CD4-positive, alpha-beta memory T cell (primary cell): ENCODE data around the gene HDAC4. TPM values are rescaled to one million over a fixed set of nuclear protein-coding genes. Genes with fewer than 3 reads are reported as not detected.

Source experiments
- CTCF ChIA-PET: fragments of 350-600 bp; sonication (Branson Sonifier 250); formaldehyde crosslinking; loops from one replicate; lab custom pipeline; 2021; ENCODE audit warnings: inconsistent platforms; ENCODE audit not compliant: partially characterized antibody; lab: Charles Lee
- POLR2A ChIA-PET: fragments of 350-600 bp; sonication (Branson Sonifier 250); formaldehyde crosslinking; loops from one replicate; lab custom pipeline; 2021; ENCODE audit not compliant: partially characterized antibody; lab: Charles Lee
- DNase-seq, 5 donors: peaks; one replicate each; pipeline versions ENCODE4 v3.0.0 to v3.0.0-alpha.2; 2020 to 2022; ENCODE audit warnings: mixed read lengths in 1 of 5
- H3K27ac ChIP-seq: one replicate; pipeline ENCODE4 v1.7.0; 2013; ENCODE audit warnings: low read depth, low read length
- H3K27me3 ChIP-seq: 2 replicates; pipeline ENCODE4 v1.7.0; 2013; ENCODE audit warnings: mild to moderate bottlenecking, low read length, moderate library complexity; ENCODE audit not compliant: insufficient read depth
- H3K36me3 ChIP-seq: 2 replicates; pipeline ENCODE4 v1.7.0; 2013; ENCODE audit warnings: mild to moderate bottlenecking, low read length, moderate library complexity; ENCODE audit not compliant: insufficient read depth
- H3K4me1 ChIP-seq: 2 replicates; pipeline ENCODE4 v1.7.0; 2013; ENCODE audit warnings: mild to moderate bottlenecking, low read length, moderate library complexity; ENCODE audit not compliant: insufficient read depth
- H3K4me3 ChIP-seq, 2 donors: one replicate each; pipeline ENCODE4 v1.7.0; 2013; ENCODE audit warnings: low read length in 2 of 2, mild to moderate bottlenecking in 1 of 2
- H3K9me3 ChIP-seq, 2 donors: one replicate each; pipeline ENCODE4 v1.7.0; 2013; ENCODE audit warnings: low read length in 2 of 2, control low read depth in 1 of 2; ENCODE audit not compliant: control insufficient read depth in 1 of 2
- H3K27ac Mint-ChIP-seq, 7 donors: one replicate each; pipeline ENCODE4 v1.8.0; 2020 to 2021; ENCODE audit warnings: mixed read lengths in 7 of 7, mild to moderate bottlenecking in 6 of 7, inconsistent platforms in 3 of 7, moderate library complexity in 3 of 7
- H3K27me3 Mint-ChIP-seq, 2 donors: one replicate each; pipeline ENCODE4 v1.8.0; 2020 to 2021; ENCODE audit warnings: mixed read lengths in 2 of 2
- H3K36me3 Mint-ChIP-seq, 2 donors: one replicate each; pipeline ENCODE4 v1.8.0; 2020 to 2021; ENCODE audit warnings: mixed read lengths in 2 of 2, inconsistent platforms in 1 of 2, mild to moderate bottlenecking in 1 of 2
- H3K4me1 Mint-ChIP-seq, 4 donors: one replicate each; pipeline ENCODE4 v1.8.0; 2020 to 2021; ENCODE audit warnings: mixed read lengths in 4 of 4, mild to moderate bottlenecking in 1 of 4
- H3K4me3 Mint-ChIP-seq, 8 donors: one replicate each; pipeline ENCODE4 v1.8.0; 2020 to 2021; ENCODE audit warnings: mixed read lengths in 8 of 8, mild to moderate bottlenecking in 7 of 8, moderate library complexity in 6 of 8, inconsistent platforms in 3 of 8
- H3K9me3 Mint-ChIP-seq, 8 donors: one replicate each; pipeline ENCODE4 v1.8.0; 2020 to 2021; ENCODE audit warnings: mixed read lengths in 8 of 8, mild to moderate bottlenecking in 5 of 8, inconsistent platforms in 3 of 8, moderate library complexity in 1 of 8
- intact Hi-C: fragments of 100-400 bp; cut with micrococcal nuclease; formaldehyde crosslinking; loops from one replicate; pipeline ENCODE4 v1.15.1; 2023
- polyA plus RNA-seq, 2 donors: library from polyadenylated mRNA; unstranded; fragments of 300-500 nt; fragmentation: Illumina TruSeq; gene quantifications; one replicate each; pipeline ENCODE4 v1.2.3, GENCODE V29; 2021
- total RNA-seq, 2 experiments: library from RNA; stranded (reverse); gene quantifications; one replicate each; pipeline ENCODE4 v1.2.3, GENCODE V29; 2021

HDAC4 gene
- total and polyA plus RNA-seq, 4 experiments from 2014 or later = 1.4 to 59.7 (median 30.4) TPM

DNA sequence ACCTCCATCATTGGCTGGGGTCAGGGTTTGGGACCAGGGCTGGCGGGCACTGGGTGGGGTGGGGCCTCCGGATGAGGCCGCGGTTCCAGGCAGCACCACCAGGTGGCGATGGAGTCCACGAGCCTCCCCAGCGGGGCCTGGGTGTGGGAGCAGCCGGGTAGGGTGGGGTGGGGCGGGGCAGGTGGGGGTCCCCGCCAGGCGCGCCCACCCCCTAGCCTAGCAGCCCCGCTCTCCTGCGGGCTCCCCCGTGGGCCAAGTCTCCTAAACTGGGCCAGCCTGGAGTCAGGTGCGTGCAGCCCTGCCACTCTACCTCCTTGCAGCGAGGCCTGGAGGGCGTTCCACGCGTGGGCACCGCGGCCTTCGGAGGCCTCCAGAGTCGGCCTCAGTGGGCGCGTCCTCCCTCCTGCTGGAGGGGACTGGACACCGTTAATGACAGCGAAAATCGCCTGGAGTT lies 365.4 kb downstream of the HDAC4 start:
- DNase-seq = peak; percentile 46 to 63 (median 54)
- Histone ChIP-seq H3K9me3 (no peaks in the 10 kb centered on the region), H3K27ac (no peak overlapping the region), H3K4me1 (no peaks in the 10 kb centered on the region), H3K36me3 (no peaks in the 10 kb centered on the region), H3K4me3 (no peak overlapping the region), H3K27me3 (no peaks in the 10 kb centered on the region)
- Mint-ChIP-seq H3K36me3 (no peaks in the 10 kb centered on the region), H3K27ac (no peak overlapping the region), H3K9me3 (no peaks in the 10 kb centered on the region), H3K4me3 (no peak overlapping the region), H3K4me1 (no peaks in the 10 kb centered on the region), H3K27me3 (peaks cover 3 to 8% of the 10 kb centered on the region in 2 donors)
- ChIA-PET POLR2A (no interaction called here), CTCF (interaction anchor here (1.1 to 1.4 kb wide), 3 partner anchors 845 to 954 kb away, joined by 3 read pairs; no protein-coding TSS in a partner anchor)
- intact Hi-C loops = loop anchor here (1.0 to 5.0 kb wide), 4 partner anchors 230 to 1107 kb away; partner anchors contain the start of gene OTOS

DNA sequence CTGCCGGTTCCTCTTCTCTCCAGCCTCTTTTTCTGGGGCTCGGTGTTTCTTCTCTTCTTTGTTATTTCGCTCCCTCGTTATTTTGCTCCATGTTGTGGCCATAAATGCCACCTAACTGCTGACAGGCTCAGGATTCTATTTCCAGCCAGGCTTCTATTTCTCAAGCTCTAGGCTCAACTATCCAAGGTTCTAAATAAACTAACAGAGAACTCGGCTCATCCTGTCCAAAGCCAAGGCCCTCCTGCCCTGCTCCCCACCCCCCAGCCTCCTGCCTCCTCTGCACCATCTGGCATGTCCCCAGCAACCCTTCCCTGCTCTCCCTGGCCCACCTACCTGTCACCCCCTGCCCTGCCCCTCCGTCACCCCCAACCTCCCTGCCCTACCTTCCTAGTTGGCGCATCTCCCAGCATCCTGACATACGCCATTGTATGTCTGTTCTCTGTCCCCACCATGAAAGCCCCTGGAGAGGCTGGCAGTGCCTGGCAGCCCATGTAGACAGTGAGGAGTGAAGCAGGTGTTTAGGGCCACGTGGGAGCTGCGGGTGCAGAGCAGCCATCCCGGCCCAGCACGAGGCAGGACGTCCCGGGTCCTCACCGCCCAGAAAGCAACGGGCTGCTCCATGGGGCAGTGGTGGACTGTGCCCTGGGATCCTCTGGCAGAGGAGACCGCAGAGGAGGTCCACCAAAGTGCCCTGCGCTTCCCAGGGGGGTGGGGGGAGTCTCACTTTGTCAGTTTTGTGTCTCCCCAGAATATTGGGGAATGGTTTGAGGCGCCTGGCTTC lies 366.1 kb downstream of the HDAC4 start:
- ChIA-PET CTCF (interaction anchor here (1.3 to 1.4 kb wide), 2 partner anchors 955 to 1110 kb away, joined by 3 to 4 read pairs; no protein-coding TSS in a partner anchor), POLR2A (no interaction called here)
- no peaks in the 10 kb centered on the region for H3K4me1 Mint-ChIP-seq
- H3K27ac Mint-ChIP-seq = no peak overlapping the region
- Histone ChIP-seq H3K27me3 (no peaks in the 10 kb centered on the region), H3K4me3 (no peak overlapping the region), H3K27ac (no peak overlapping the region), H3K9me3 (no peaks in the 10 kb centered on the region), H3K36me3 (no peaks in the 10 kb centered on the region), H3K4me1 (no peaks in the 10 kb centered on the region)
- intact Hi-C loops = loop anchor here (1.0 to 5.0 kb wide), 4 partner anchors 231 to 1108 kb away; partner anchors contain the start of gene OTOS
- DNase-seq = no peak
- peaks cover 3 to 10% of the 10 kb centered on the region in 2 donors for H3K27me3 Mint-ChIP-seq
- H3K36me3 Mint-ChIP-seq = no peaks in the 10 kb centered on the region
- no peak overlapping the region for H3K4me3 Mint-ChIP-seq
- H3K9me3 Mint-ChIP-seq = no peaks in the 10 kb centered on the region

DNA sequence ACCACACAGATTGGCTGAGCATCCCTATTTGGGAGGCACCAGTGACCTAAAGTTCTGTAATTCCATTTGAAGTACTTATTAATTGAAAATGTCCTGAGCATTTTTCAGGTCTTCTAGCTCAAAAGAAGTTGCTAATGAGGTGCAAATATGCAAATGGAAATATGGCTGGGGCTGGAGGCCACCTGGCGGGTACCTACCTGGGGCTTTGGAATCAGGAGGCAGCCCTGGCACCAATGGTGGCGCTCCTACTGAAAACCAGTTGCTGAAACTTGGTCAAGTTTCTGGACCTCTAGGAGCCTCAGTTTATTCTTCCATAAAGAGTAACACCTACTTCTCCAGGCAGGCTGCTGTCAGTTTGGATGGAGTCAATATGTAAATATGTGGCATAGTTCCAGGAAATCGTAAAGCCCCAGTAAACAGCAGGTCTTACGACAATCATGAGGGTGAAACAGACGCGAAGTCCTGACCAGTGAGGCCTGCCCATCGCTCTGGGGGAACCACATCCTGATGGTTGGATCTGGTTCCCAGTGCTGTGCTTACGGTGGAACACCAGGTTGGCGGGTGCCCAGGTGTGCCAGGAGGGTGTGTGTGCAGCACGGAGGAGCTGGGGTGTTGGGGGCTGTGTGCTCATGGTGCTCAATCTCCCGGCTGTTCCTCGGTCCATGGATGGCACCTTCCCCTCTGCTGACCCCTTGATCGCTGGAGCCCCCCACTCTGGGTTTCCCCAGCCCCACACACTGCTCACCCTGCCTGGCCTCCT lies 366.8 kb downstream of the HDAC4 start:
- H3K4me1 ChIP-seq = no peaks in the 10 kb centered on the region
- Mint-ChIP-seq H3K4me1 (no peaks in the 10 kb centered on the region), H3K27me3 (peaks cover 3 to 10% of the 10 kb centered on the region in 2 donors), H3K4me3 (no peak overlapping the region), H3K9me3 (no peaks in the 10 kb centered on the region), H3K27ac (no peak overlapping the region), H3K36me3 (no peaks in the 10 kb centered on the region)
- no peak for DNase-seq
- no peak overlapping the region for H3K27ac ChIP-seq
- H3K36me3 ChIP-seq = no peaks in the 10 kb centered on the region
- H3K27me3 ChIP-seq = no peaks in the 10 kb centered on the region
- no peaks in the 10 kb centered on the region for H3K9me3 ChIP-seq
- POLR2A ChIA-PET = no interaction called here
- intact Hi-C loops = no loop called here
- H3K4me3 ChIP-seq = no peak overlapping the region
- CTCF ChIA-PET = interaction anchor here (0.9 to 1.4 kb wide), 5 partner anchors 9 to 1111 kb away, joined by 3 to 4 read pairs (median 4); no protein-coding TSS in a partner anchor

DNA sequence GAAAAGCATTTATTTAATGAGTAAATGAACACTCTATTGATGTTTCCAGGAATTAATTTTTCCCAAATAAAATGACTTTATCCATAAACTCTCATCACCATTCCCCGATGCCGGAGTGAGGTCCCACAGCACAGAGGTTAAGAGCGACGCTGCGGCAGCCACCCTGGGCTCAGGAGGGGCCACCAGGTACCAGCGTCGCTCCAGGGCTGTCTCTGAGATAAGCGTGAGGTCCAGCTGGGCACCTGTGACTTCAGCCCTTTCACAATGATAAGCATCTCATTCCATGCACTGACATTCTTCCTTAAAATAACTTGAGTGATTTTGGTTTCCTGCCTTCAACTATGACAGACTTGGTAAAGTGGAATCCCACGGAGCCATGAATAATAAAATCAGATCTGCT lies 370.9 kb downstream of the HDAC4 start:
- Histone ChIP-seq H3K27ac (no peak overlapping the region), H3K27me3 (no peaks in the 10 kb centered on the region), H3K4me1 (no peaks in the 10 kb centered on the region), H3K9me3 (no peaks in the 10 kb centered on the region), H3K4me3 (no peak overlapping the region), H3K36me3 (no peaks in the 10 kb centered on the region)
- intact Hi-C loops = no loop called here
- Mint-ChIP-seq H3K36me3 (no peaks in the 10 kb centered on the region), H3K27me3 (peaks cover 5 to 17% of the 10 kb centered on the region in 2 donors), H3K9me3 (no peaks in the 10 kb centered on the region), H3K4me1 (no peaks in the 10 kb centered on the region), H3K27ac (no peak overlapping the region), H3K4me3 (no peak overlapping the region)
- ChIA-PET CTCF (no interaction called here), POLR2A (no interaction called here)
- no peak for DNase-seq

DNA sequence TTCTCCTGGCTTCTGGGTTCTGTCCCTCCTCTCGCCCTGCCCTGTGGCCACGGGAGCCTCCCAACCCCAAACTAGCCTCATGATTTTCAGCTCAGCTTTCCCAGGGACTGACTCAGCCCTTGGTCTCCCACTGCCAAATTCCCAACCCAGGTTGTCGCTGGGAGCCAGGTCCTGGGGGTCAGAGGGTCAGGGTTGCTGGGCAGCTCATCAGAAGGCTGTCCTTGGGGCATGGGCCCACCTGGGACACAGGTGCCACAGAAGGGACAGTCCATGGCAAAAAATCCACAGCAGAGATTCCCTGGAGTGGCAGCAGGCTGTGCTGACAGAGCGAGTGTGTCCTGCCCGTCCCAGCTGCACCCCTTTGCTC lies 372.6 kb downstream of the HDAC4 start:
- Histone ChIP-seq H3K4me3 (no peak overlapping the region), H3K27me3 (no peaks in the 10 kb centered on the region), H3K9me3 (no peaks in the 10 kb centered on the region), H3K36me3 (no peaks in the 10 kb centered on the region), H3K4me1 (no peaks in the 10 kb centered on the region), H3K27ac (no peak overlapping the region)
- Mint-ChIP-seq H3K27me3 (peaks cover 6 to 16% of the 10 kb centered on the region in 2 donors), H3K36me3 (no peaks in the 10 kb centered on the region), H3K4me1 (no peaks in the 10 kb centered on the region), H3K27ac (no peak overlapping the region), H3K9me3 (no peaks in the 10 kb centered on the region), H3K4me3 (no peak overlapping the region)
- CTCF ChIA-PET = no interaction called here
- intact Hi-C loops = no loop called here
- POLR2A ChIA-PET = no interaction called here
- no peak for DNase-seq

DNA sequence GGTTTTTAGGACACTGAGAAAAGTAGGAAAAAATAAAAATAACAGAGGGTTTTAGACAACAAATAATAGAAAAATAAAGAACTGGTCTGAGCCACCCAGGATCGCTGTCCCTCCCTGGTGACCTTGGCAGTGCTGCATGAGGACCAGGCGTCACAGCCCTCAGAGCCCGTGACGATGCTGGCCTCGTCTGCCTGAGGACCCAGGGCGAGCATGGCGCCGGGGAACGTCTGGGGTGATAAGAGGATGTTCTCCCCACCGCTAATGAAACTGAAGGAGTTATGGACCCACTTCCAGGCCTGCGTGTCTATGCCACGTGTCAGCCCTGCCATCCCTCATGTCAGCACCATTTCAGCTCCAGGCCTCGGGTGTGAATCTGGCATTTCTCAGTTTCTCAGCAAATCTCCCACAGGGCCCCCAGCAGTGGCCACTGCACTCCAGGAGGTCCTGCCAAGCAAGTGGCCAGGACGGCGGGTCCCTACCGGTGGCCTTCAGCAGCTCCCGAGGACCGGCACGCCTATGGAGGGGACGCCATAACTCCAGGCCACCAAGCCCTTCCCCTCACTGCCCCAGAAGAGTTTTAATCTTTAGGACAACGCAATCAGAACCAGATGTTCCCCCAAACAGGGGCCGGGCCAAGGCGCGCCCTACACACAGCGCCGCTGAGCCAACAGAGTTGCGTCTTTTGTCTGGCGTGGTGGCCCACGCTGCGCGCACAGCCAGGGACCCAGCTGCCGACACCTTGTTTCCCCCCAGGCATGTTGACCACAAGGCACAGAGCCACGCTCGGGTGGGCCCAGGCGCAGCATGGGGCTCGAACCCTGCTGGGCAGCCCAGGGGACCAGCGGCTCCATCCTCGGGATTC lies 373.2 kb downstream of the HDAC4 start:
- Histone ChIP-seq H3K27ac (no peak overlapping the region), H3K4me3 (no peak overlapping the region), H3K4me1 (no peaks in the 10 kb centered on the region), H3K36me3 (no peaks in the 10 kb centered on the region), H3K27me3 (no peaks in the 10 kb centered on the region), H3K9me3 (no peaks in the 10 kb centered on the region)
- intact Hi-C loops = no loop called here
- Mint-ChIP-seq H3K27me3 (peaks cover 6 to 14% of the 10 kb centered on the region in 2 donors), H3K36me3 (no peaks in the 10 kb centered on the region), H3K4me3 (no peak overlapping the region), H3K9me3 (no peaks in the 10 kb centered on the region), H3K4me1 (no peaks in the 10 kb centered on the region), H3K27ac (no peak overlapping the region)
- DNase-seq = no peak
- ChIA-PET CTCF (no interaction called here), POLR2A (no interaction called here)
